Activated CD4-positive, alpha-beta memory T cell treated with anti-CD3 and anti-CD28 coated beads for 36 hours (primary cell): ENCODE data around the gene SCAMP4. TPM values are rescaled to one million over a fixed set of nuclear protein-coding genes. Genes with fewer than 3 reads are reported as not detected.
"Not testable (repeated sequence)": the region's sequence is repeated elsewhere in the genome, so short reads cannot be mapped to it uniquely, and the experiment has no call there.

ENCODE experiments used
- CTCF ChIA-PET: fragments of 350-600 bp; sonication (Branson Sonifier 250); formaldehyde crosslinking; loops from one replicate; lab custom pipeline; 2021; ENCODE audit warnings: antibody characterized with exemption, inconsistent platforms; lab: Charles Lee
- POLR2A ChIA-PET: fragments of 350-600 bp; sonication (Branson Sonifier 250); formaldehyde crosslinking; loops from one replicate; lab custom pipeline; 2021; ENCODE audit warnings: antibody characterized with exemption; lab: Charles Lee
- DNase-seq: peaks from one replicate; pipeline ENCODE4 v3.0.0-alpha.2; 2020
- H3K27ac Mint-ChIP-seq: one replicate; pipeline ENCODE4 v1.8.0; 2021; ENCODE audit warnings: mixed read lengths
- H3K27me3 Mint-ChIP-seq: one replicate; pipeline ENCODE4 v1.8.0; 2021; ENCODE audit warnings: mixed read lengths
- H3K36me3 Mint-ChIP-seq: one replicate; pipeline ENCODE4 v1.8.0; 2021; ENCODE audit warnings: mixed read lengths
- H3K4me1 Mint-ChIP-seq: one replicate; pipeline ENCODE4 v1.8.0; 2021; ENCODE audit warnings: low read depth, mixed read lengths
- H3K4me3 Mint-ChIP-seq: one replicate; pipeline ENCODE4 v1.8.0; 2021; ENCODE audit warnings: mild to moderate bottlenecking, mixed read lengths
- H3K9me3 Mint-ChIP-seq: one replicate; pipeline ENCODE4 v1.8.0; 2021; ENCODE audit warnings: mixed read lengths
- intact Hi-C: fragments of 100-400 bp; cut with micrococcal nuclease; formaldehyde crosslinking; loops from one replicate; pipeline ENCODE4 v1.15.1; 2023
- total RNA-seq, 2 experiments: library from RNA; stranded (reverse); gene quantifications; one replicate each; pipeline ENCODE4 v1.2.3, GENCODE V29; 2021

The SCAMP4 gene
- total RNA-seq, 2 experiments from 2014 or later: 24.2 to 28.4 TPM

DNA sequence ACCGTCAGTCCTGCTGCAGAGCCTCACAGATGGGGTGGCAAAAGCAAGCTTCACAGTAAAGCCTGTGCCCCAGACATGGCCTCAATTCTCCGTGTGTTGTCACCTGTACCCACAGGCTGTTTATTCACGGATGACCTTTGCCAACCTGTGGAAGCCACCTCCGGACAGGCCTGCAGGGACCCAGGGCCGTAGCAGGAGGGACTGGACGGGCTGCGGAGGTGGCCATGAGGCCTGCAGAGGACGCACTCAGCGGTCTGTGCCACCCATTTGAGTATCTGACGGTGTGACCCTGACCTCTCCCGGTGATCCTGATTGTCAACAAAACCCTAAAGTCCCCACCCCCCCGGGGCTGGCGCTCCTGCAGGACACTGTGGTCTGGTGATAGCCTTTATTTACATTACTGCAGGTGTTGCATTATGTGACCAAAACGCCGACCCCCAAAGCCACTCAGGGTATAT lies 34.0 kb upstream of the SCAMP4 start:
- peaks cover 25% of the 10 kb centered on the region for H3K36me3 Mint-ChIP-seq
- no peak overlapping the region for H3K4me3 Mint-ChIP-seq
- POLR2A ChIA-PET: no interaction called here
- intact Hi-C loops: no loop called here
- no peaks in the 10 kb centered on the region for H3K9me3 Mint-ChIP-seq
- peaks cover 13% of the 10 kb centered on the region for H3K4me1 Mint-ChIP-seq
- no peak overlapping the region for H3K27ac Mint-ChIP-seq
- CTCF ChIA-PET: no interaction called here
- H3K27me3 Mint-ChIP-seq: no peaks in the 10 kb centered on the region
- no peak for DNase-seq

DNA sequence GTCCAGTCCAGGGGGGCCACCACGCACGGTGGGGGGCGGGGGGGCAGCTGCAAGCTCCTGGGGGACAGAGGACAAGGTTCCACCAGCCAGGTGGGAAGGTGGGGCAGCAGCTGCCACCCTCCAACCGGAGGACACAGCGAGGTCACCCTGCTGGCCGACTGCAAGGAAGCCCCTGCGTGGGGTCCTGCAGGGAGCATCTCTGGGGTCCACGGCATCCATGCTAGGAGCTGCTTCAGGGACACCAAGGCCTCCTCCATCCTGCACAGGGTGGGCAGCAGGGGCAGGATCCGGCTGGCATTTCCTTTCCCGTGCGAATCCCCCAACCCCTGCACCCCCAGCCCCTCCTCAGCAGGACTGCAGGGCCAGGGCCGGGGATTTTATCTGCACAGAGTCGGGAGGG lies 33.6 kb upstream of the SCAMP4 start:
- no peak overlapping the region for H3K4me3 Mint-ChIP-seq

DNA sequence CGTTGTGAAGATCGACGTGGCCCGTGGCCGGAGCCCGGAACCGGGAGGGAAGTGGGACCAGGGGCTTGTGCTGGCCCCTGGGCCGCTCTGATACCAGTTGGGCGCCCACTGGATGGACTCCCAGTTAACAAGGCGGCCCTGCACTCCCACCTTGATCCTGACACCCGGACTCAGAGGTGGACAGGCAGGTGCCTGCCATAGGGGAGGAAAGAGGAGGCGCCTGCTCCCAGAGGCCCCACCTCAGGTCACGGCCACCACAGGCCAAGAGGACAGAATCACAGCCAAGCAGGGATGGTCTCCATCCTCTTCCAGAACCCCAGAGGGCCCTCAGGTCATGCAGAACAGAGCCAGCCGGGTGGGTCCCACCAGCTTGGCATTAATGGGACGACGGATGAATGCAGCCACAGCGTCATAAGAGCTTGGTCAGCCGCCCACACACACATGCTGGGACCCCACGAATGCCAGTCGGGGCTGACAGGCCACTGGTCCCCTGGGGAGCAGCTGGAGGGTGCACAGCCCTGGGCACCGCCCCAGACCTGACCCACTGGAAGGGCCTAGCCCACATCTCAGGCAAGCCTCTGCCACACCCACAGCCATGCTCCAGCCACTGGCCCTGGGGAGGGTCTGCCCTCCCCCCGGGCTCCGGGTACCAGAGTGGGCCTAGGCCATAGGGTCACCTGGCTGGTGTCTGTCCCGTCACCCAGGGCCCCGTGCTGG lies 32.2 kb upstream of the SCAMP4 start:
- H3K4me1 Mint-ChIP-seq: peaks cover 17% of the 10 kb centered on the region
- ChIA-PET POLR2A (interaction anchor here (0.5 kb wide), 1 partner anchor 30 kb away, joined by 3 read pairs; no protein-coding TSS in a partner anchor), CTCF (no interaction called here)
- no peaks in the 10 kb centered on the region for H3K9me3 Mint-ChIP-seq
- no peak for DNase-seq
- H3K27ac Mint-ChIP-seq: no peak overlapping the region
- no peaks in the 10 kb centered on the region for H3K27me3 Mint-ChIP-seq
- H3K4me3 Mint-ChIP-seq: no peak overlapping the region
- H3K36me3 Mint-ChIP-seq: peaks cover 25% of the 10 kb centered on the region
- intact Hi-C loops: no loop called here

More for the DNA sequence above, 33.6 kb upstream of the SCAMP4 start:
- Mint-ChIP-seq H3K27me3 (no peaks in the 10 kb centered on the region), H3K27ac (no peak overlapping the region), H3K36me3 (peaks cover 25% of the 10 kb centered on the region), H3K4me1 (peaks cover 17% of the 10 kb centered on the region), H3K9me3 (no peaks in the 10 kb centered on the region)
- POLR2A ChIA-PET: no interaction called here
- CTCF ChIA-PET: no interaction called here
- intact Hi-C loops: no loop called here
- no peak for DNase-seq

DNA sequence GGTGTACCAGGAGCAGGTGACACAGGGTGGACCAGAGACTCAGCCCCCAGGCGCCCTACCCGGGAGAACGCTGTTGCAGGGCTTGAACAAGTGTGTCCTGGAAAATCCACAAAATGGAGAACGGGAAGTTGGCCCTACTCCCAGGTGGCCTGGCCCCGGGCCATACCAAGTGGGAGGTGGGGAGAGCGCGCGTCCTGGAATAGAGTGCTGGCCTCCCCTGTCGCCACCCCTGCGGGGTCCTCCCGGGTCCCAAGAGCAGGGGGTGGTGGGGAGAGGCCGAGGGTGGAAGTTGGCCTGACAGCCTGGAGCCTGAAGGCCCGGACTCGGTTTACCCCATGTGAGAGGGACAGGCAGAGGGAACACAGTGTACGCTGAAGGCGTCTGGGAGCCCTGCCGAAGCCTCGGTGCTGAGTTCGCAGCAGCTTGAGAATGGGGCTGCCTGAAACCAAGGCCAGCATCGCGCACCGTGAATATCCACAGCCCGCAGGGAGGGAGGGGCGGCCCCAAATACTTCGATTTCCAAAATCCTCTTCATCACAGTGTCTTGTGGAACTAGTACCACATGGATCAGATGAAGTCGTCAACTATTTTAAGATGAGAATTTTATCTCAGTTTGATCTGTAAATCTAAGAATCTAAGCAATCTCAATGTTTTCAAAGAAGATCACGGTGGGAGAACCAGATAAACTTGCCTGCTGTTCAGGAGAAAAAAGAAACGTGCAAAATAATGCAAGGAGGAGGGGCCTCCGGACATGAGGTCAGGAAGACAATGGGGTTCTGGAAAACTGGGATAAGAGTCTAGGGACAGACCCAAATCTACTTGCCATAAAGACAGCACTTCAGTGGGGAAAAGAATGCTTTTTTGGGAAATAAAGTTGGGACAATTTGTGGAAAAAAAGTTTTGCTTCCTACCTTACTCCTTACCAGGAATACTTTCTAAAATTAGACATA lies 31.4 kb upstream of the SCAMP4 start:
- CTCF ChIA-PET: interaction anchor here (0.6 to 3.4 kb wide), 5 partner anchors 9 to 599 kb away, joined by 3 to 18 read pairs (median 4); no protein-coding TSS in a partner anchor
- Mint-ChIP-seq H3K4me3 (peak overlapping the region; percentile 99), H3K4me1 (peaks cover 16% of the 10 kb centered on the region), H3K9me3 (no peaks in the 10 kb centered on the region), H3K27me3 (no peaks in the 10 kb centered on the region), H3K27ac (peak overlapping the region; percentile 97), H3K36me3 (peaks cover 25% of the 10 kb centered on the region)
- DNase-seq: no peak
- POLR2A ChIA-PET: interaction anchor here (0.5 to 1.0 kb wide), 3 partner anchors 9 to 29 kb away, joined by 3 read pairs; no protein-coding TSS in a partner anchor
- intact Hi-C loops: no loop called here

DNA sequence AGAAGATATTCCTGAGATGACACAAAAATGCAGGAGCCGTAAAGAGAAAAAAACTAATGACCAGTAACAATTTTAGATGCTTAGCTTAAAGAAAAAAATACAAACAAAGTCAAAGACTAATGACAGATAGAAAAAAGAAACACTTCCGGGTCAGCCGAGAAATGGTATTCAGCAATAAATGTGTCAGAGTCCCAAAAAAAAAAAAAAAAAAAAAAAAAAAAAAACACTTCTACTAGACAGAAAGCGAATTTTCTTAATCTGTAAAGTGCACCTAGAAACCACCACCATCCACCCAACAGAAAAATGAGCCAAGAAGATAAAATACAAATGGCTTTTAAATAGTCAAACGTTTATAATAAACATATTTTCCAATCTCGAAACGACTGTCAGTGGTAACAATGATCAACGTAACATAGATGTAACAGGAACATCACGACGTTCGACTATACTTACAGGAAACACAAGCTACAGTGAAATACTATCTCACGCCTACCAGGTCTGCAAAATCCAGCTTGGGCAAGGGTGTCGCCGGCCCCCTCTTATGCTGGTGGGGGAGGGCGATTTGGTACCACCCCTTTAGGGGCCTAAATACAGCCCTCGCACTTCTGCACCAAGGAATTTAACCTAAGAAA lies 30.5 kb upstream of the SCAMP4 start:
- Mint-ChIP-seq H3K4me3 (peak overlapping the region; percentile 99), H3K36me3 (peaks cover 25% of the 10 kb centered on the region), H3K27me3 (no peaks in the 10 kb centered on the region), H3K4me1 (peaks cover 13% of the 10 kb centered on the region), H3K9me3 (no peaks in the 10 kb centered on the region), H3K27ac (peak overlapping the region; percentile 97)
- DNase-seq: peak; percentile 35
- CTCF ChIA-PET: interaction anchor here (0.5 to 3.4 kb wide), 11 partner anchors 10 to 598 kb away, joined by 3 to 18 read pairs (median 4); partner anchors contain the start of gene ABHD17A
- intact Hi-C loops: no loop called here
- POLR2A ChIA-PET: interaction anchor here (0.6 to 3.0 kb wide), 10 partner anchors 8 to 465 kb away, joined by 3 to 19 read pairs (median 4); no protein-coding TSS in a partner anchor

DNA sequence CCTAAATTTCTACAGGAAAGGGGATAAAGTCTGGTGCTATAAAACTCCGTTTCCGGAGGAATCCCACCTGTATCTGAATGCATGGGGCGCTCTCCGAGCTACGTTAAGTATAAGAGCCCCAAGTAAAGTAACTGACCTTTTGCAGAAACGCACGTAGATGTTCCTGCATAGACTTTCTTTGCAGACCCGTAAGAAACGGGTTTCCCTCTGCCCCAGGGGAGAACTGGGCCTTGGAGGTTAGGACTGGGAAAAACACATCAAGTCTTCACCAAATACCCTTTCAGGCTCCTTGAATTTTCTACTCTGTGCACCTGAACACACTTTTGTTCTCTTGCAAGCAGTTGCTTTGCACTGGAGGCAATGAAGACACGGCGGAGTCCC lies 29.9 kb upstream of the SCAMP4 start:
- Mint-ChIP-seq H3K27ac (peak overlapping the region; percentile 97), H3K4me3 (peak overlapping the region; percentile 99), H3K36me3 (peaks cover 23% of the 10 kb centered on the region), H3K4me1 (peaks cover 13% of the 10 kb centered on the region)
- intact Hi-C loops, H3K27me3 Mint-ChIP-seq, H3K9me3 Mint-ChIP-seq: not testable (repeated sequence)
- ChIA-PET POLR2A (interaction anchor here (0.7 to 3.0 kb wide), 7 partner anchors 9 to 465 kb away, joined by 3 to 19 read pairs (median 4); no protein-coding TSS in a partner anchor), CTCF (interaction anchor here (0.9 to 3.4 kb wide), 8 partner anchors 9 to 54 kb away, joined by 3 to 18 read pairs (median 6); partner anchors contain the start of gene ABHD17A)
- DNase-seq: peak; percentile 18

DNA sequence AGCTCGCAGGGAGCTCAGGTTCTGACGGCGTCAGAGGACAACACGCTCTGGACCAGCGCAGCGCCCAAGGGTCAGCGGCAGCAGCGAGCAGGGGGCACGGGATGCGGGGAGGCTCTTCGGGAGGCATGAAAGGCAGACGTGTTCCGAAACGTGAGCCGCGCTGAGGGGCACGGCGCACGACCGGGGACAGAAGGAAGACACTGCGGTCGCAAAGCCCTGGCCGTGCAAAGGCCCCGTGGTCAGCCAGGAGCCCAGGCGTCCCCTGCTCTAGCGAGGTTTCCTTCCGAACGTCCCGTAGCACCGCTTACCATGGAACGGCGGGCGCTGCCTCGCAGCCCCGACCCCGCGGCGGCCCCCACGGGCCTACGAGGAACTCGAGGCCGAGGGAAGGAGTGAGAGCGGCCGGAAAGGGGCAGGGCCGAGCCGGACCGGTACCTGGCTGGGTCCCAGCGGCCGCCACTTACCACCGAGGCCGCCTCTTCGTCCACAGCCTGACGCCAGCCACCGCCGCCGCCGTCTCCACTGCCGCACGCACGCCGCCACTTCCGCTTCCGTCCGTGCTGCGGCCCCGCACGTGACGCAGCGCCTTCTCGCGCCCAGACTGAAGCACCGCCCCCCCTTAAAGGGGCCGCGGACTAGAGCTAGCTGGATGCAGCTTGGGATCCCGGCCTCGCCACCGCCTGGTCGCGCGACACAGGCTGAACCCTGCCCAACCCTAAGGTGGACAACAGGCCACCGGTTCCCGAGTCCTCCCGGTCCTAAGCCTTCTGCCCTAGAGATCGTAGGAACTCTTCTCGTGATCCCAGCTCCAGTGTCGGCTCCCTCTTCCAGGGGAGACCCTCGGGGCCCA lies 29.3 kb upstream of the SCAMP4 start:
- ChIA-PET POLR2A (interaction anchor here (0.7 to 3.0 kb wide), 10 partner anchors 9 to 466 kb away, joined by 3 to 19 read pairs (median 4); partner anchors contain the start of genes ABHD17A, ADAT3 and SCAMP4), CTCF (interaction anchor here (0.6 to 3.4 kb wide), 10 partner anchors 9 to 53 kb away, joined by 3 to 18 read pairs (median 6); partner anchors contain the start of gene ABHD17A)
- peaks cover 15% of the 10 kb centered on the region for H3K4me1 Mint-ChIP-seq
- no peaks in the 10 kb centered on the region for H3K9me3 Mint-ChIP-seq
- intact Hi-C loops: loop anchor here (1.0 kb wide), 2 partner anchors 8 to 12 kb away; no protein-coding TSS in a partner anchor
- peak; percentile 93 for DNase-seq
- peak overlapping the region; percentile 97 for H3K27ac Mint-ChIP-seq
- peaks cover 21% of the 10 kb centered on the region for H3K36me3 Mint-ChIP-seq
- H3K4me3 Mint-ChIP-seq: peak overlapping the region; percentile 99
- H3K27me3 Mint-ChIP-seq: no peaks in the 10 kb centered on the region

DNA sequence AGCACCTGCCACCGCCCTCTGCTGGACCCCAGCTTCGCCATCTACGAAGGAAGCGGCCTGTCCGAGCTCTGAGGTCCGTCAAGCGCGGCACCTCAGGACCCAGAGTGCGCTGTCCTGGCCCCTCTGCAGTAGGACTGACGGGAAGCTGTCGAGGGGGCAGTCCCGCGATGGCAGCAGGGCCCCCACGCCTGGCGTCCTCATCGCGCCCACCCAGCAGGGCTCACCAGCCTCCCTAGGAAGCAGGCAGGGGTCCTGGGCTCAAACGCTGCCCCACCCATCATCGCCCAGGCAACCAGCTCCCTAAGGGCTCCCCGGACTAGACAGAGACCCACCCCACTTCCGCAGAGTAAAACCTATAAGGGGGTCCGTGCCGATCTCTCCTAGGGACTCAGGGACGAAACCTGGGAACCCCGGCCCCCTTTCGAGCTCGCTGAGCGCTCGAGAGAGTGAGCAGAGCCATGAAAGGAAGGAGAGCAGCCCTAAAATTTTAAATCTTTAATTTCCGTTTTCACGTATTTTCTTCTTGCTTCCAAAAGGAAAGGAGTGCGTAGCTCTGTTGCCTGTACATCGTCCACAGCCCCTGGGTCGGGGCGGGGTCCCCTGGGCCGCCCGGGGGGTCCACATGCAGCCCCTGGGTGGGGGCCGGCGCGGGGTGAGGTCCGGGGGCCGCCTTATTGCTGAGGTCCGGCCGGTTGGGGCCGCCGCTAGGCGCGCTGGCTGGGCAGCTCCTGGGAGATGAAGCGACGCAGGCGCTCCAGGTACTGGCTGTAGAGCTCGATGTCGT lies 28.5 kb upstream of the SCAMP4 start:
- Mint-ChIP-seq H3K4me1 (peaks cover 17% of the 10 kb centered on the region), H3K27ac (peak overlapping the region; percentile 87), H3K36me3 (peaks cover 21% of the 10 kb centered on the region), H3K4me3 (peak overlapping the region; percentile 99)
- H3K27me3 Mint-ChIP-seq, H3K9me3 Mint-ChIP-seq, DNase-seq: not testable (repeated sequence)
- ChIA-PET CTCF (interaction anchor here (0.6 to 3.4 kb wide), 9 partner anchors 8 to 53 kb away, joined by 3 to 18 read pairs (median 5); partner anchors contain the start of gene ABHD17A), POLR2A (interaction anchor here (0.8 to 3.0 kb wide), 6 partner anchors 8 to 66 kb away, joined by 3 to 19 read pairs (median 4); partner anchors contain the start of genes ABHD17A, ADAT3 and SCAMP4)
- intact Hi-C loops: loop anchor here (1.0 kb wide), 2 partner anchors 8 to 12 kb away; no protein-coding TSS in a partner anchor

DNA sequence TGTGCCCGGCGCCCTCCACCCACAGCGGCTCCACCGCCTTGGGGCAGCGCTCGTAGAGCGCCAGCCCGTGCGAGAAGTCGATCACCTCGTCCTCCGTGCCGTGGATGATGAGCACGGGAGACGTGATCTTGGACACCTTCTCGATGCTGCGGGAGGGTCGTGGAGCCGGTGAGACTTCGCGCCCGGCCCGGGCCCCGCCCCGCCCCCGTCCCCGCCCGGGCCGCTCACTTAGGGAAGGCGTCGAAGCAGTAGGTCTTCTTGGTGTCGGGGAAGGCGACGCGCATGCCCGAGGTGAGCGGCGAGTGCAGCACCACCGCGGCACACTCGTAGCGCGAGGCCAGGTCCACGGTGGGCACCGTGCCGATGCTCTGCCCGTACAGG lies 27.9 kb upstream of the SCAMP4 start:
- ChIA-PET CTCF (interaction anchor here (1.6 to 3.4 kb wide), 2 partner anchors 13 to 21 kb away, joined by 9 to 18 read pairs; no protein-coding TSS in a partner anchor), POLR2A (interaction anchor here (1.5 to 3.0 kb wide), 3 partner anchors 12 to 65 kb away, joined by 3 to 19 read pairs (median 8); no protein-coding TSS in a partner anchor)
- intact Hi-C loops, H3K9me3 Mint-ChIP-seq, H3K4me3 Mint-ChIP-seq, H3K27ac Mint-ChIP-seq, H3K27me3 Mint-ChIP-seq, DNase-seq: not testable (repeated sequence)
- peaks cover 22% of the 10 kb centered on the region for H3K4me1 Mint-ChIP-seq
- H3K36me3 Mint-ChIP-seq: peaks cover 21% of the 10 kb centered on the region

DNA sequence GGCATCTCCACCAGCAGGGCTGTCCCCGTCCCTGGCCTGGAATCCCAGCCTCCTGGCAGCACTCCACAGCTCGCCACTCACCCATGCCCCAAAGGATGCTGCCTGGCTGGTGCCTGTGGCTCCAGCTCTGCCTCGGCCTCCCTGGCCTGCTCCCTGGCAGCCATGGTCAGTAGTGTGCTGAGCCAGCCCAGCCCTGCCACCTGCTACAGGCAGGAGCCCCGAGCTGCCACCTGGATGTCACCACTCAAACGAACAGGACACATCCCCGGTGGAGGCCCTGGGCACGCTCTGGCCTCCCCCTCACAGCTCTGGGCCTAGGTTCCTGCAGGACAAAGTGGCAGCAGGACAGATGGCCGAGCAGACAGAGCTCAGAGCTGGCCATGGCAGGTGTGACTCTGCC lies 26.6 kb upstream of the SCAMP4 start:
- DNase-seq, CTCF ChIA-PET, intact Hi-C loops, H3K4me3 Mint-ChIP-seq, H3K9me3 Mint-ChIP-seq, H3K27ac Mint-ChIP-seq, H3K27me3 Mint-ChIP-seq, POLR2A ChIA-PET: not testable (repeated sequence)
- Mint-ChIP-seq H3K36me3 (peaks cover 25% of the 10 kb centered on the region), H3K4me1 (peaks cover 35% of the 10 kb centered on the region)
